CD14-positive monocyte (primary cell): ENCODE measurements around the gene TIGD6. TPM values are rescaled to one million over a fixed set of nuclear protein-coding genes. Genes with fewer than 3 reads are reported as not detected.

Experiments
- DNase-seq, 3 donors: peaks; one replicate each; pipeline ENCODE4 v3.0.0-alpha.2; 2011 to 2022
- H2AFZ ChIP-seq: 2 replicates; pipeline ENCODE4 v1.6.0; 2012; ENCODE audit warnings: mild to moderate bottlenecking, low read depth, low read length, inconsistent platforms; ENCODE audit not compliant: insufficient read depth, poor library complexity, severe bottlenecking
- H3K27ac ChIP-seq, 2 donors: 1 replicate in 1 of 2; 2 replicates in 1 of 2; pipeline ENCODE4 v1.5.1; 2012 to 2013; ENCODE audit warnings: low read length in 2 of 2, control low read depth in 1 of 2, inconsistent platforms in 1 of 2, low read depth in 1 of 2, mild to moderate bottlenecking in 1 of 2
- H3K27me3 ChIP-seq, 2 donors: one replicate each; pipeline versions ENCODE4 v1.6.0 to v1.6.1; 2011 to 2013; ENCODE audit warnings: low read length in 2 of 2; ENCODE audit not compliant: control insufficient read depth in 2 of 2, insufficient read depth in 2 of 2
- H3K36me3 ChIP-seq, 2 donors: replicated peaks in 1 of 2; 1 replicate in 1 of 2; 2 replicates in 1 of 2; pipeline versions ENCODE4 v1.5.1 to v1.6.1; 2012 to 2013; ENCODE audit warnings: low read length in 2 of 2, control low read depth in 1 of 2, inconsistent platforms in 1 of 2, mild to moderate bottlenecking in 1 of 2; ENCODE audit not compliant: insufficient read depth in 2 of 2, control insufficient read depth in 1 of 2
- H3K4me1 ChIP-seq, 2 donors: 1 replicate in 1 of 2; 2 replicates in 1 of 2; pipeline versions ENCODE4 v1.5.1 to v1.6.1; 2012 to 2013; ENCODE audit warnings: low read length in 2 of 2, control low read depth in 1 of 2, inconsistent platforms in 1 of 2, mild to moderate bottlenecking in 1 of 2, moderate library complexity in 1 of 2; ENCODE audit not compliant: insufficient read depth in 2 of 2, control insufficient read depth in 1 of 2
- H3K4me2 ChIP-seq: replicated peaks from 2 replicates; pipeline ENCODE3; 2012; ENCODE audit warnings: low read length, moderate library complexity, mild to moderate bottlenecking; ENCODE audit not compliant: poor library complexity, severe bottlenecking; ENCODE audit errors: extremely low read depth
- H3K4me3 ChIP-seq, 3 experiments: fragments of 200-600 bp in 1 of 3; sonication (generic) in 1 of 3; replicated peaks in 1 of 3; 1 replicate in 2 of 3; 2 replicates in 1 of 3; pipeline ENCODE4 v1.5.1; 2011 to 2013; ENCODE audit warnings: low read length in 3 of 3, mild to moderate bottlenecking in 3 of 3, control low read depth in 2 of 3, low read depth in 2 of 3, inconsistent platforms in 1 of 3, moderate library complexity in 1 of 3
- H3K79me2 ChIP-seq: 2 replicates; pipeline ENCODE4 v1.6.0; 2012; ENCODE audit warnings: mild to moderate bottlenecking, control low read depth, inconsistent platforms, low read length, moderate library complexity; ENCODE audit not compliant: insufficient read depth
- H3K9ac ChIP-seq: 2 replicates; pipeline ENCODE4 v1.6.0; 2017; ENCODE audit warnings: low read length, mild to moderate bottlenecking; ENCODE audit not compliant: insufficient read depth, poor library complexity, severe bottlenecking
- H3K9me3 ChIP-seq, 2 donors: replicated peaks in 1 of 2; 1 replicate in 1 of 2; 2 replicates in 1 of 2; pipeline versions ENCODE4 v1.5.1 to v1.6.1; 2012 to 2013; ENCODE audit warnings: low read length in 2 of 2, control low read depth in 1 of 2; ENCODE audit not compliant: control insufficient read depth in 1 of 2, insufficient read depth in 1 of 2
- H4K20me1 ChIP-seq: 2 replicates; pipeline ENCODE4 v1.6.0; 2012; ENCODE audit warnings: mild to moderate bottlenecking, low read length, control low read depth, moderate library complexity; ENCODE audit not compliant: insufficient read depth
- H3K27ac Mint-ChIP-seq, 7 donors: one replicate each; pipeline ENCODE4 v1.8.0; 2020; ENCODE audit warnings: mild to moderate bottlenecking in 7 of 7, mixed read lengths in 7 of 7, moderate library complexity in 6 of 7, inconsistent platforms in 2 of 7
- H3K27me3 Mint-ChIP-seq, 3 donors: one replicate each; pipeline ENCODE4 v1.8.0; 2021 to 2022; ENCODE audit warnings: low read depth in 3 of 3, mild to moderate bottlenecking in 3 of 3, mixed read lengths in 3 of 3, moderate library complexity in 3 of 3, inconsistent platforms in 1 of 3
- H3K36me3 Mint-ChIP-seq, 2 donors: one replicate each; pipeline ENCODE4 v1.8.0; 2020; ENCODE audit warnings: mixed read lengths in 2 of 2, inconsistent platforms in 1 of 2, mild to moderate bottlenecking in 1 of 2
- H3K4me1 Mint-ChIP-seq: one replicate; pipeline ENCODE4 v1.8.0; 2020; ENCODE audit warnings: mild to moderate bottlenecking, mixed read lengths
- H3K4me3 Mint-ChIP-seq, 2 donors: one replicate each; pipeline ENCODE4 v1.8.0; 2020; ENCODE audit warnings: mild to moderate bottlenecking in 2 of 2, mixed read lengths in 2 of 2, moderate library complexity in 1 of 2
- H3K9me3 Mint-ChIP-seq, 7 donors: one replicate each; pipeline ENCODE4 v1.8.0; 2020 to 2022; ENCODE audit warnings: mixed read lengths in 7 of 7, mild to moderate bottlenecking in 6 of 7, moderate library complexity in 6 of 7, inconsistent platforms in 2 of 7
- CTCF ChIP-seq: fragments of 200-600 bp; IDR thresholded peaks from one replicate; pipeline ENCODE4 v1.8.0; 2022; ENCODE audit warnings: antibody characterized with exemption, mild to moderate bottlenecking
- WGBS: methylation state at CpG from one replicate; pipeline ENCODE4 v1.1.5; 2013; ENCODE audit warnings: missing lambda C conversion rate; ENCODE audit not compliant: insufficient coverage; 5-methylcytosine and 5-hydroxymethylcytosine counted together
- intact Hi-C, 2 donors: fragments of 100-400 bp; cut with micrococcal nuclease; formaldehyde crosslinking; loops; one replicate each; pipeline versions ENCODE4 v1.15.0 to v1.15.1; 2023
- polyA plus RNA-seq, 3 donors: library from polyadenylated mRNA; depleted of rRNA in 1 of 3; unstranded in 2 of 3; stranded (reverse) in 1 of 3; fragments of 300-500 nt in 2 of 3; fragments of >200 nt in 1 of 3; fragmentation: Illumina TruSeq in 2 of 3; gene quantifications; 1 replicate in 2 of 3; 2 replicates in 1 of 3; pipeline ENCODE4 v1.2.3, GENCODE V29; 2012 to 2021

TIGD6 gene
- polyA plus RNA-seq, 3 donors = 0.88 to 2.5 (median 1.8) TPM

GRCh38 chr5:150045549-150045948 lies 45.1 kb upstream of the TIGD6 start:
- Mint-ChIP-seq H3K27me3 (peaks cover 0 to 6% (median 2%) of the 10 kb centered on the region in 3 donors), H3K4me3 (no peak overlapping the region), H3K27ac (peak overlapping the region in 2 of 7 donors; percentile 0 to 39), H3K9me3 (peaks cover 0 to 2% (median 0%) of the 10 kb centered on the region in 7 donors), H3K4me1 (peaks cover 21% of the 10 kb centered on the region), H3K36me3 (peaks cover 89 to 96% of the 10 kb centered on the region in 2 donors)
- Histone ChIP-seq H3K27me3 (no peaks in the 10 kb centered on the region), H4K20me1 (peaks cover 22% of the 10 kb centered on the region), H3K4me1 (peaks cover 7 to 13% of the 10 kb centered on the region in 2 donors), H3K36me3 (peaks cover 86 to 96% of the 10 kb centered on the region in 2 donors), H3K9ac (no peak overlapping the region), H3K27ac (no peak overlapping the region), H2AFZ (no peak overlapping the region), H3K4me3 (no peak overlapping the region), H3K79me2 (no peaks in the 10 kb centered on the region), H3K4me2 (no peak overlapping the region), H3K9me3 (no peaks in the 10 kb centered on the region)
- no peak for DNase-seq
- intact Hi-C loops = no loop called here
- 100% methylated on average over 2 of the region's 6 CpGs for WGBS
- no peak for TF ChIP-seq CTCF

- peak overlapping the region in 1 of 2 donors; percentile 21 for H3K27ac ChIP-seq
- no peak overlapping the region for H3K4me2 ChIP-seq
- no peak for TF ChIP-seq CTCF
- no peak overlapping the region for H2AFZ ChIP-seq
- peaks cover 14% of the 10 kb centered on the region for H4K20me1 ChIP-seq
- Mint-ChIP-seq H3K4me3 (no peak overlapping the region), H3K9me3 (peaks cover 0 to 2% (median 0%) of the 10 kb centered on the region in 7 donors), H3K27me3 (peaks cover 0 to 6% (median 2%) of the 10 kb centered on the region in 3 donors), H3K27ac (peak overlapping the region in 1 of 7 donors; percentile 16), H3K36me3 (peaks cover 89 to 96% of the 10 kb centered on the region in 2 donors), H3K4me1 (peaks cover 16% of the 10 kb centered on the region)
- intact Hi-C loops = no loop called here
- no peak overlapping the region for H3K4me3 ChIP-seq
- no peak for DNase-seq
- no peaks in the 10 kb centered on the region for H3K9me3 ChIP-seq
- peaks cover 6 to 9% of the 10 kb centered on the region in 2 donors for H3K4me1 ChIP-seq
- no peaks in the 10 kb centered on the region for H3K27me3 ChIP-seq
- peaks cover 83 to 96% of the 10 kb centered on the region in 2 donors for H3K36me3 ChIP-seq
- no peaks in the 10 kb centered on the region for H3K79me2 ChIP-seq
- 100% methylated on average over 2 of the region's 7 CpGs for WGBS
- no peak overlapping the region for H3K9ac ChIP-seq
Observed at GRCh38 chr5:150044712-150045111, 44.3 kb upstream of the TIGD6 start.
